ENCODE results near the gene FSTL4. TPM values are rescaled to one million over a fixed set of nuclear protein-coding genes. Genes with fewer than 3 reads are reported as not detected.

FSTL4 gene
- total and polyA plus RNA-seq, 2 of the 13 experiments (the other 11 are each of a cell fraction or from before 2014, with no cell fraction given) = 2.1 to 3.0 TPM

- TF ChIP-seq, protein P1, sequence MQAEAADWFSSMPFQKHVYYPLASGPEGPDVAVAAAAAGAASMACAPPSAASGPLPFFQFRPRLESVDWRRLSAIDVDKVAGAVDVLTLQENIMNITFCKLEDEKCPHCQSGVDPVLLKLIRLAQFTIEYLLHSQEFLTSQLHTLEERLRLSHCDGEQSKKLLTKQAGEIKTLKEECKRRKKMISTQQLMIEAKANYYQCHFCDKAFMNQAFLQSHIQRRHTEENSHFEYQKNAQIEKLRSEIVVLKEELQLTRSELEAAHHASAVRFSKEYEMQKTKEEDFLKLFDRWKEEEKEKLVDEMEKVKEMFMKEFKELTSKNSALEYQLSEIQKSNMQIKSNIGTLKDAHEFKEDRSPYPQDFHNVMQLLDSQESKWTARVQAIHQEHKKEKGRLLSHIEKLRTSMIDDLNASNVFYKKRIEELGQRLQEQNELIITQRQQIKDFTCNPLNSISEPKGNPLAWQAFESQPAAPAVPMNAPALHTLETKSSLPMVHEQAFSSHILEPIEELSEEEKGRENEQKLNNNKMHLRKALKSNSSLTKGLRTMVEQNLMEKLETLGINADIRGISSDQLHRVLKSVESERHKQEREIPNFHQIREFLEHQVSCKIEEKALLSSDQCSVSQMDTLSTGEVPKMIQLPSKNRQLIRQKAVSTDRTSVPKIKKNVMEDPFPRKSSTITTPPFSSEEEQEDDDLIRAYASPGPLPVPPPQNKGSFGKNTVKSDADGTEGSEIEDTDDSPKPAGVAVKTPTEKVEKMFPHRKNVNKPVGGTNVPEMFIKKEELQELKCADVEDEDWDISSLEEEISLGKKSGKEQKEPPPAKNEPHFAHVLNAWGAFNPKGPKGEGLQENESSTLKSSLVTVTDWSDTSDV (CRISPR knock-in tag; IDR thresholded peaks at IDR 0.05) = no peak
- no peak for TF ChIP-seq GMEB2 (CRISPR knock-in tag; IDR thresholded peaks at IDR 0.05; ENCODE audit: low read depth)
- no peak for TF ChIP-seq NFKB2 (CRISPR knock-in tag; IDR thresholded peaks at IDR 0.05; ENCODE audit: borderline replicate concordance)
- no peak for TF ChIP-seq ZFY (CRISPR knock-in tag; IDR thresholded peaks at IDR 0.05)
- TF ChIP-seq, protein P2, sequence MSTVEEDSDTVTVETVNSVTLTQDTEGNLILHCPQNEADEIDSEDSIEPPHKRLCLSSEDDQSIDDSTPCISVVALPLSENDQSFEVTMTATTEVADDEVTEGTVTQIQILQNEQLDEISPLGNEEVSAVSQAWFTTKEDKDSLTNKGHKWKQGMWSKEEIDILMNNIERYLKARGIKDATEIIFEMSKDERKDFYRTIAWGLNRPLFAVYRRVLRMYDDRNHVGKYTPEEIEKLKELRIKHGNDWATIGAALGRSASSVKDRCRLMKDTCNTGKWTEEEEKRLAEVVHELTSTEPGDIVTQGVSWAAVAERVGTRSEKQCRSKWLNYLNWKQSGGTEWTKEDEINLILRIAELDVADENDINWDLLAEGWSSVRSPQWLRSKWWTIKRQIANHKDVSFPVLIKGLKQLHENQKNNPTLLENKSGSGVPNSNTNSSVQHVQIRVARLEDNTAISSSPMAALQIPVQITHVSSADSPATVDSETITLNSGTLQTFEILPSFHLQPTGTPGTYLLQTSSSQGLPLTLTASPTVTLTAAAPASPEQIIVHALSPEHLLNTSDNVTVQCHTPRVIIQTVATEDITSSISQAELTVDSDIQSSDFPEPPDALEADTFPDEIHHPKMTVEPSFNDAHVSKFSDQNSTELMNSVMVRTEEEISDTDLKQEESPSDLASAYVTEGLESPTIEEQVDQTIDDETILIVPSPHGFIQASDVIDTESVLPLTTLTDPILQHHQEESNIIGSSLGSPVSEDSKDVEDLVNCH (CRISPR knock-in tag; IDR thresholded peaks at IDR 0.05) = no peak
- TF ChIP-seq RFXANK (CRISPR knock-in tag; IDR thresholded peaks at IDR 0.05) = no peak
- TF ChIP-seq, protein P3, sequence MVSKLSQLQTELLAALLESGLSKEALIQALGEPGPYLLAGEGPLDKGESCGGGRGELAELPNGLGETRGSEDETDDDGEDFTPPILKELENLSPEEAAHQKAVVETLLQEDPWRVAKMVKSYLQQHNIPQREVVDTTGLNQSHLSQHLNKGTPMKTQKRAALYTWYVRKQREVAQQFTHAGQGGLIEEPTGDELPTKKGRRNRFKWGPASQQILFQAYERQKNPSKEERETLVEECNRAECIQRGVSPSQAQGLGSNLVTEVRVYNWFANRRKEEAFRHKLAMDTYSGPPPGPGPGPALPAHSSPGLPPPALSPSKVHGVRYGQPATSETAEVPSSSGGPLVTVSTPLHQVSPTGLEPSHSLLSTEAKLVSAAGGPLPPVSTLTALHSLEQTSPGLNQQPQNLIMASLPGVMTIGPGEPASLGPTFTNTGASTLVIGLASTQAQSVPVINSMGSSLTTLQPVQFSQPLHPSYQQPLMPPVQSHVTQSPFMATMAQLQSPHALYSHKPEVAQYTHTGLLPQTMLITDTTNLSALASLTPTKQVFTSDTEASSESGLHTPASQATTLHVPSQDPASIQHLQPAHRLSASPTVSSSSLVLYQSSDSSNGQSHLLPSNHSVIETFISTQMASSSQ (IDR thresholded peaks at IDR 0.05; ENCODE audit: low read depth) = no peak
- TF ChIP-seq, protein P3 (CRISPR knock-in tag; IDR thresholded peaks at IDR 0.05; ENCODE audit: borderline replicate concordance) = no peak
- no peak for TF ChIP-seq ARHGAP35 (CRISPR knock-in tag; IDR thresholded peaks at IDR 0.05; ENCODE audit: borderline replicate concordance)
- no peak for TF ChIP-seq MTA3 (CRISPR knock-in tag; IDR thresholded peaks at IDR 0.05)
- no peak for TF ChIP-seq XBP1 (CRISPR knock-in tag; IDR thresholded peaks at IDR 0.05)
- no peak for TF ChIP-seq ZNF230 (CRISPR knock-in tag; IDR thresholded peaks at IDR 0.05)
- TF ChIP-seq ZNF331 (CRISPR knock-in tag; IDR thresholded peaks at IDR 0.05) = peak; percentile 54; the same call in 1 of the 2 replicates
- TF ChIP-seq KDM4B (CRISPR knock-in tag; IDR thresholded peaks at IDR 0.05) = no peak
- no peak for TF ChIP-seq FOXO1 (CRISPR knock-in tag; IDR thresholded peaks at IDR 0.05)
- TF ChIP-seq ZNF781 (CRISPR knock-in tag; IDR thresholded peaks at IDR 0.05; ENCODE audit: borderline replicate concordance, not compliant biosample characterization) = no peak
- TF ChIP-seq ZFP62 (CRISPR knock-in tag; IDR thresholded peaks at IDR 0.05) = no peak
- no peak for TF ChIP-seq GFI1 (CRISPR knock-in tag; IDR thresholded peaks at IDR 0.05; ENCODE audit: borderline replicate concordance)
- peak; percentile 42; the same call in 1 of the 2 replicates for TF ChIP-seq FOXK1 (CRISPR knock-in tag; IDR thresholded peaks at IDR 0.05; ENCODE audit: borderline replicate concordance, low read depth)
- TF ChIP-seq RFXAP (CRISPR knock-in tag; IDR thresholded peaks at IDR 0.05; ENCODE audit: borderline replicate concordance) = no peak
- peak; percentile 33; the same call in 1 of the 2 replicates for TF ChIP-seq THAP11 (CRISPR knock-in tag; IDR thresholded peaks at IDR 0.05)
- peak; percentile 97 for TF ChIP-seq MIER2 (CRISPR knock-in tag; IDR thresholded peaks at IDR 0.05)
Observed at GRCh38 chr5:133565993-133566392, 46.3 kb downstream of the FSTL4 start (continued).

Data from HepG2 (cell line).